HG02938 (cell line): Measurements from ENCODE around the gene FBXL20.
"Not testable (repeated sequence)": the region's sequence is repeated elsewhere in the genome, so short reads cannot be mapped to it uniquely, and the experiment has no call there.

Source experiments
- ATAC-seq: cut with Tn5 transposase; IDR thresholded peaks from one replicate; pipeline ENCODE4 v1.9.1; 2021; ENCODE audit warnings: mild to moderate bottlenecking, moderate library complexity; ENCODE audit not compliant: unreplicated experiment

The FBXL20 gene

DNA sequence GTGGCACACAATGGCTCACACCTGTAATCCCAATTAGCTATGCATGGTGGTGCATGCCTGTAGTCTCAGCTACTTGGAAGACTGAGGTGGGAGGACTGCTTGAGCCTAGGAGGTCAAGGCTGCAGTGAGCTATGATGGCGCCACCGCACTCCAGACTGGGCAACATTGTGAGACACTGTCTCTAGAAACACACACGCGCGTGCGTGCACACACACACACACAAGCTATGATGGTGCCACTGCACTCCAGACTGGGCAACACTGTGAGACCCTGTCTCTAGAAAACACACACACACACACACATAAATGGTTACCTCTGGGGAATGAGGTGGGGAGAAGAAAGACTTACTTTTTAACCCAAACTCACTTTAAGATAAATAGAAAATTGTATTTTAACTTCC, 16.4 kb downstream of the FBXL20 start:
- ATAC-seq = no peak

- ATAC-seq = no peak
Measured at GRCh38 chr17:39380144-39380543, 21.3 kb downstream of the FBXL20 start.

GRCh38 chr17:39376434-39376833, 25.0 kb downstream of the FBXL20 start:
- ATAC-seq = no peak

GRCh38 chr17:39367805-39368204, 33.6 kb downstream of the FBXL20 start:
- not testable (repeated sequence) for ATAC-seq

GRCh38 chr17:39365872-39366271, 35.6 kb downstream of the FBXL20 start:
- no peak for ATAC-seq

DNA sequence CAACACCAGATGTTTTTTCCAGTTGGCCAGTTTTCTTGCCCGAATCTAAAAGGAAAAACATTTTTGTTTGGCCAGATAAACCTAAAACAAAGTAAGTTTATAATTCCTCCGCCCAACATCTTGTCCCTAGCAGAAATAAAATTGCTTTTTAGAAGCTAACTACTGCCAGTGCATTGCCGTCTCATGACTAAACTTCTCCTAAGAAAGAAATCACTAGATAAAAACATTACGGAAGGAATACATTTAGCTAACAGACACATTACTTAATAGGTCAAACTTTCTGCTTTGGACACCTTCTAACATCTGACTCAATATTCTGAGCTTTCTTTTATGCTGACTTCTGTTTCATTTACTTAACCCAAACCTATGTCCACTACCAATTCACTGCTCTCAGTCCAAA, 36.2 kb downstream of the FBXL20 start:
- ATAC-seq = no peak

DNA sequence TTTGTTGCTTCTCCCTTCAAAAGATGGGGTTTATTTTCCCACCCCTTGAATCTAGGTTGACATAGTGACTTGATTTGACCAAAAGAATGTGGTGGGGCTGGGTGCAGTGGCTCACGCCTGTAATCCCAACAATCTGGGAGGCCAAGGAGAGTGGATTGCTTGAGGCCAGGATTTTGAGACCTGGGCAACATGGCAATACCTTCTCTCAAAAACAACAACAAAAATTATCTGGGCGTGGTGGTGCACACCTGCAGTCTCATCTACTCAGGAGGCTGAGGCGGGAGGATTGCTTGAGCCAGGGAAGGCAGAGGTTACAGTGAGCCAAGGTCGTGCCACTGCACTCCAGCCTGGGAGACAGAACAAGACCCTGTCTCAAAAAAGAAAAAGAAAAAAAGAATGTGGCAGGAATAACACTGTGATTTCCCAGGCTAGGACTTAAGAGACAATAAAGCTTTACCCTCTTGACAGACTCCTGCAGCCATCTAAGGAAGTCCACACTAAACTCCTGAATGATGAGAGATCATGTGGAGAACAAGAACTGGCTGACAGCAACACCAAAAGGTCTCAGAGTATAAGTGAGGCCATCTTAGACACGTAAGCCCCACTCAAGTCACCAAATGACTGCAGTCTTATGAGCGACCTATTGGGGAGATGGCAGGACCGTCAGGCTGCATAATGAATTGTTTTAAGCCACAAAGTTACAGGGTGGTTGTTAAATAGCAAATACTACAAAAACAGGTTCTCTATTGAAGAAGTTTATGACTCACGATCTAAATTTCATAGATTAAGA, 37.0 kb downstream of the FBXL20 start:
- ATAC-seq = no peak

DNA sequence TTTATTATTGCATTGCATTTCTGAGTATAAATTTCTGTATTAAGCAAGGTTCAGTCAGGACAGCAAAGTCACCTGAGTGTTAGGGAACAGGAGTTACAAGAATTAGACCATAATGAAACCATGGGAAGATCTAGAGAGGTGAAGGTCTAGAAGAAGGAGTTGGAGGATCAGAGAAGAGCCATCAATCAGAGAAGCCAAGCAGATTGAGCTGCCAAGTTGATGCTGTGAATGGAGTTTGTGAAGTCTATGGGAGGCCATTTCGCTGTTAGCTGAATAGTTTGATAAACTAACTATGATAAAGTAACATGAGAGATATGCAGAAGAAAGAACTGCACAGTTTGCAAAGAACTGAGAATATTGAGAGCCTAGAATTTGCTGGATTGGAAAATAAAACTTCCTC, 40.4 kb downstream of the FBXL20 start:
- ATAC-seq = no peak

DNA sequence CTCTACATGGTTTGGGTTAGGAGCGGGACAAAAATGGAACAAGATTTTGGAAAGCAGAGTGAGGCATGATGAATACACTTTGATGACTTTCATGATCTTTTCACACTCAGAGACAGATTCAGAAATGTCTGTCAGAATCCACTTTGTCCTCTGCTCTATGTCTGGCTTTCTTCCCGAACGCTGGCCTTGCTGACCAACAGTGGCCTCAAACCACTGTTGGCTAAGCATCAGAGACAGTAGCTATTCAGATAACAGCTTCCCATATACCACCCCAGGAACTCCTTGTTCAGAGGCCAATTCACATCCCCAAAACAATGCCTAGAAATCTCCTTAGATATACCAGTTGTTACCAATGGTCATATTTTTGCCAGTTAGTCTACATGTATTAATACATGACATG, 40.9 kb downstream of the FBXL20 start:
- no peak for ATAC-seq

DNA sequence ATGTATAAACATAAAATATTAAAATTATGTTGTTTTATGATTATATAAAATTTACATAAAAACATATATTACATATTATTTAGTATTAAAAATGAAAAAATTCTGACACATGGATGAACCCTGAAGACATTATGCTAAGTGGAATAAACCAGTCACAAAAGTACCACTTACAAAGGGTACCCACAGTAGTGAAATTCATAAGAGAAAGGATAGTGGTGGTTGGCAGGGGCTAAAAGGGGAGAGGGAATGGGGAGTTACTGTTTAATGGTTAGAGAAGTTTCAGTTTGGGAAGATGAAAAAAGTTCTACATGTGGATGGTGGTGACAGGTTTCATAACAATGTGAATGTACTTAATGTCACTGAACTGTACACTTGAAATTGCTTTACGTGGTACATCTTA, 41.4 kb downstream of the FBXL20 start:
- ATAC-seq = no peak

DNA sequence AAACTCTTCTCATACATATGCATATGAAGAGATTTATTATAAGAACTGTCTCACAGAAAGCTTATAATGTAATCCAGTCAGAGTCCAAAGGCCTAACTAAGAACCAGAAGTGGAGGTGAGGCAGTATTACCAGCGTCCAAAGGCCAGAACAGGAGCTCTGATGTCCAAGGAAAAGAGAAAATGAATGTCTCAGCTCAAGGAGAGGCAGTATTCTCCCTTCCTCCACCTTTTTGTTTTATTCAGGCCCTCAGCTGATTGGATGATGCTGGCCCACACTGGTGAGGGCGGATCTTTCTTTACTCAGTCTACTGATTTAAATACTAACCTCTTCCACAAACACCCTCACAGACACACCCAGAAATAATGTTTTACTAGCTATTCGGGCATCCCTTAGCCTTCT, 43.4 kb downstream of the FBXL20 start:
- no peak for ATAC-seq

- no peak for ATAC-seq
Measured at GRCh38 chr17:39357488-39357887, 43.9 kb downstream of the FBXL20 start.

- no peak for ATAC-seq
Measured at GRCh38 chr17:39352986-39353385, 48.4 kb downstream of the FBXL20 start.

GRCh38 chr17:39352511-39352910, 48.9 kb downstream of the FBXL20 start:
- no peak for ATAC-seq

DNA sequence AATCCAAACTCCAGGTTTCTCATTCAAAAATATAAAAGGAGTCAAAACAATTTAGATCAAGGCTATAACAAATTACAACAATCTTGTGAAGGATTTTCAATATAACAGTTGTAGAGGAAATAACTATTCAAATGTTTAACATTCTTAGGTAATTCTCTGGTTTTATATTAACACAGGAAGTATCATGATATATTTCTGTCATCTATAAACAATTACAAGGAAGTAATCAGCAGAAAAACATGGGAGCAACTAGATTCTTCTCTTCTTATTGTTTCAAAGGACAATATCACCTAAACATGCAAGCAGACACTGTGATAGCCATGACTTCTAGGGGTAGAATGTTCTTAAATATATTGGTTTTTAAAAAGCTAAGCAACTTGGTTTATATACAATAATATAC, 49.9 kb downstream of the FBXL20 start:
- no peak for ATAC-seq

GRCh38 chr17:39349246-39349645, 52.2 kb downstream of the FBXL20 start:
- ATAC-seq = no peak

DNA sequence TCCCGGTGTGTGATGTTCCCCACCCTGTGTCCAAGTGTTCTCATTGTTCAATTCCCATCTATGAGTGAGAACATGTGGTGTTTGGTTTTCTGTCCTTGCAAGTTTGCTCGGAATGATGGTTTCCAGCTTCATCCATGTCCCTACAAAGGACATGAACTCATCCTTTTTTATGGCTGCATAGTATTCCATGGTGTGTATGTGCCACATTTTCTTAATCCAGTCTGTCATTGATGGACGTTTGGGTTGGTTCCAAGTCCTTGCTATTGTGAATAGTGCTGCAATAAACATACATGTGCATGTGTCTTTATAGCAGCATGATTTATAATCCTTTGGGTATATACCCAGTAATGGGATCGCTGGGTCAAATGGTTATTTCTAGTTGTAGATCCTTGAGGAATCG, 54.6 kb downstream of the FBXL20 start:
- not testable (repeated sequence) for ATAC-seq

- ATAC-seq = no peak
Measured at GRCh38 chr17:39341541-39341940, 59.9 kb downstream of the FBXL20 start.

- ATAC-seq = no peak
Measured at GRCh38 chr17:39340731-39341130, 60.7 kb downstream of the FBXL20 start.

- no peak for ATAC-seq
Measured at GRCh38 chr17:39339272-39339671, 62.2 kb downstream of the FBXL20 start.

DNA sequence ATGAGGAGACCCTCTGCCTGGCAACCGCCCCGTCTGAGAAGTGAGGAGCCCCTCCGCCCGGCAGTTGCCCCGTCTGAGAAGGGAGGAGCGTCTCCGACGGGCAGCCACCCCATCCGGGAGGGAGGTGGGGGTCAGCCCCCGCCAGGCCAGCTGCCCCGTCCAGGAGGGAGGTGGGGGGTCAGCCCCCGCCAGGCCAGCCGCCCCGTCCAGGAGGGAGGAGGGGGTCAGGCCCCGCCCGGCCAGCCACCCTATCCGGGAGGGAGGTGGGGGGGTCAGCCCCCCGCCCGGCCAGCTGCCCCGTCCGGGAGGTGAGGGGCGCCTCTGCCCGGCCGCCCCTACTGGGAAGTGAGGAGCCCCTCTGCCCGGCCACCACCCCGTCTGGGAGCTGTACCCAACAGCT, 63.8 kb downstream of the FBXL20 start:
- ATAC-seq = not testable (repeated sequence)

GRCh38 chr17:39335704-39336223, 65.7 kb downstream of the FBXL20 start:
- ATAC-seq = no peak
